Measurements from ENCODE around the gene AQP12A. TPM values are rescaled to one million over a fixed set of nuclear protein-coding genes. Genes with fewer than 3 reads are reported as not detected.

AQP12A gene
- polyA plus RNA-seq, 1 donor (not counting 4 experiments of a cell fraction or from before 2014, with no cell fraction given), result not detected

DNA sequence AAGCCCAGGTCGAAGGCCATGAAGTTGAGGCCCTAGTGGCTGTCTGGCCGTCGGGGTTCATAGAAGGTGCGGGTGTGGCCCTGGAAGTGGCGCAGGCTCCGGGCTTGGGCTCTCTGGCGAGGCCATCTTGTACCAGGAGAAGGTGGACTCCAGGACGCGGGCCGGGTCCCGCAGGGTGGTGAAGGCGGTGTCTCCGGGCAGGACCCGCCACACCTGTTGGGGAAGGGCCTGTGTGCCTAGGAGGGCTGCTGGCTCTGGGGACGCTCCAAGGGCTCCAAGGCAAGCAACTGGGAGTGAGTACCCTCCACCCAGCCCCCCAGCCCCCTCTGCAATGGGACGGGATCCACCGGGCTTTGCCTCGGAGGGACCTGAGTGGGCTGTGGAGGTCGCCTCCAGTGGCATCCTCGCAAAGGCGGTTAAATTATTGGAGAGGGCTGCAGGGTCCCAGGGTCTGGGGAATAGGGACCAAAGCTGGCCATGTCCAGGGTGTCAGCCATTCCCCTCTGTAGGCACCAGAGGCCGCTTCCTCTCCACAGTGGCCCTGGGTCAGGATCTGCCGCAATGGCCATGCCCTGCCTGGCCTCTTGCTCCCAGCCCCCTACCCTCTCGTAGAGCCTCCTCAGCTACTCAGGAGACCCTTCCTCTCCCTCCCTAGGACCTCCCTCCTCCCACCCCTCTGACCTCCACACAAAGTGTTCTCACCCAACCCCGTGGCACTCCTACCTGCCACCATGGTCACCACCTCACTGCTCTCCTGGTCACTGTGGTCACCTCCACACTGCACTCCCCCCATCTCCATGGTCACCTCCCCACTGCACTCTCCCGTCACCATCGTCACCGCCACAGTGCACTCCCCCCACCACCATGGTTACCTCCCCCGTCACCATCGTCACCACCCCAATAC is 10.3 kb downstream of the AQP12A start:
- no peak for TF ChIP-seq CTCF (optimal IDR thresholded peaks at IDR 0.05 in 1 of 3, IDR thresholded peaks at IDR 0.05 in 1 of 3, conservative IDR thresholded peaks at IDR 0.05 in 1 of 3; ENCODE audit: extremely low read depth in 1 of 3, insufficient read depth in 2 of 3, low read length in 3 of 3)
- no peak for TF ChIP-seq EZH2 (IDR thresholded peaks at IDR 0.05; ENCODE audit: low read length)
- Histone ChIP-seq H3K4me3 (ENCODE audit: control insufficient read depth in 2 of 3, extremely low read depth in 1 of 3, insufficient read depth in 2 of 3, low read depth in 1 of 3, low read length in 3 of 3) (no peak overlapping the region), H3K9me1 (ENCODE audit: control insufficient read depth, extremely low read depth, insufficient read depth, low read length) (no peaks in the 10 kb centered on the region), H3K27me3 (ENCODE audit: control insufficient read depth, extremely low read depth, insufficient read depth, low read length) (peaks cover 38% of the 10 kb centered on the region), H2AFZ (ENCODE audit: control insufficient read depth, low read length) (no peak overlapping the region), H4K20me1 (ENCODE audit: control insufficient read depth, extremely low read depth, insufficient read depth, low read length) (no peaks in the 10 kb centered on the region), H3K9me3 (ENCODE audit: control insufficient read depth, low read depth, low read length) (no peaks in the 10 kb centered on the region), H3K36me3 (ENCODE audit: control insufficient read depth in 2 of 2, extremely low read depth in 1 of 2, insufficient read depth in 2 of 2, low read length in 2 of 2) (no peaks in the 10 kb centered on the region), H3K27ac (ENCODE audit: control insufficient read depth, insufficient read depth, low read length) (no peak overlapping the region), H3K4me1 (ENCODE audit: control insufficient read depth, extremely low read depth, insufficient read depth, low read length) (no peaks in the 10 kb centered on the region), H3K9ac (ENCODE audit: control insufficient read depth, extremely low read depth, insufficient read depth, low read length) (no peak overlapping the region), H3K79me2 (ENCODE audit: control insufficient read depth, insufficient read depth, low read length) (no peaks in the 10 kb centered on the region), H3K4me2 (ENCODE audit: control insufficient read depth, extremely low read depth, insufficient read depth, low read depth, low read length) (no peak overlapping the region)
- dilution Hi-C loops (cut with MboI; ENCODE audit: extremely low pct_ligation_motif_present, low sequenced_read_pairs), result no loop called here
- DNase-seq (ENCODE audit: low read depth, low spot score) (no peak), FAIRE-seq (no peak)

DNA sequence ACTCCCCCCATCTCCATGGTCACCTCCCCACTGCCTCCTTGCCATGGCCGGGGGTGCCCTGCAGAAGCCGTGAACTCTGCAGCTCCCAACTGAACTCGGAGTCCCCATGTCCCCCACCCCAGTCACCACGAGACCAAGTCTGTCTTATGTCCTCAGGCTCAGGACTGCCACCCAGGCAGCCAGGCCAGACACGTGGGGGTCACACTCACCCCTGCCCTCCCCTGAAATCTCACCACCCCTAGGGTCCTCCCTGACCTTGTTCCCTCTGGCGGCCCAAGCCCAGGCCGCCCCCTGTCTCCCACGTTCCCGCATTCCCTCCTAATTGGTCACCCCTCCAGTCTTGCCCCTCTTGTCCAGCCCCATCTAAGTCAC is 11.0 kb downstream of the AQP12A start:
- no peak overlapping the region for H3K4me2 ChIP-seq (ENCODE audit: control insufficient read depth, extremely low read depth, insufficient read depth, low read depth, low read length)
- no peak overlapping the region for H3K4me3 ChIP-seq (ENCODE audit: control insufficient read depth in 2 of 3, extremely low read depth in 1 of 3, insufficient read depth in 2 of 3, low read depth in 1 of 3, low read length in 3 of 3)
- TF ChIP-seq EZH2 (IDR thresholded peaks at IDR 0.05; ENCODE audit: low read length) (no peak), CTCF (optimal IDR thresholded peaks at IDR 0.05 in 1 of 3, IDR thresholded peaks at IDR 0.05 in 1 of 3, conservative IDR thresholded peaks at IDR 0.05 in 1 of 3; ENCODE audit: extremely low read depth in 1 of 3, insufficient read depth in 2 of 3, low read length in 3 of 3) (no peak)
- no peaks in the 10 kb centered on the region for H3K9me3 ChIP-seq (ENCODE audit: control insufficient read depth, low read depth, low read length)
- no peaks in the 10 kb centered on the region for H3K9me1 ChIP-seq (ENCODE audit: control insufficient read depth, extremely low read depth, insufficient read depth, low read length)
- H2AFZ ChIP-seq (ENCODE audit: control insufficient read depth, low read length), result no peak overlapping the region
- no peaks in the 10 kb centered on the region for H3K79me2 ChIP-seq (ENCODE audit: control insufficient read depth, insufficient read depth, low read length)
- peaks cover 44% of the 10 kb centered on the region for H3K27me3 ChIP-seq (ENCODE audit: control insufficient read depth, extremely low read depth, insufficient read depth, low read length)
- no peaks in the 10 kb centered on the region for H4K20me1 ChIP-seq (ENCODE audit: control insufficient read depth, extremely low read depth, insufficient read depth, low read length)
- no peaks in the 10 kb centered on the region for H3K36me3 ChIP-seq (ENCODE audit: control insufficient read depth in 2 of 2, extremely low read depth in 1 of 2, insufficient read depth in 2 of 2, low read length in 2 of 2)
- no peak for DNase-seq (ENCODE audit: low read depth, low spot score)
- no peaks in the 10 kb centered on the region for H3K4me1 ChIP-seq (ENCODE audit: control insufficient read depth, extremely low read depth, insufficient read depth, low read length)
- dilution Hi-C loops (cut with MboI; ENCODE audit: extremely low pct_ligation_motif_present, low sequenced_read_pairs), result no loop called here
- no peak overlapping the region for H3K27ac ChIP-seq (ENCODE audit: control insufficient read depth, insufficient read depth, low read length)
- FAIRE-seq, result no peak
- H3K9ac ChIP-seq (ENCODE audit: control insufficient read depth, extremely low read depth, insufficient read depth, low read length), result no peak overlapping the region
